ENCODE results near the gene SAMD9L.

DNA sequence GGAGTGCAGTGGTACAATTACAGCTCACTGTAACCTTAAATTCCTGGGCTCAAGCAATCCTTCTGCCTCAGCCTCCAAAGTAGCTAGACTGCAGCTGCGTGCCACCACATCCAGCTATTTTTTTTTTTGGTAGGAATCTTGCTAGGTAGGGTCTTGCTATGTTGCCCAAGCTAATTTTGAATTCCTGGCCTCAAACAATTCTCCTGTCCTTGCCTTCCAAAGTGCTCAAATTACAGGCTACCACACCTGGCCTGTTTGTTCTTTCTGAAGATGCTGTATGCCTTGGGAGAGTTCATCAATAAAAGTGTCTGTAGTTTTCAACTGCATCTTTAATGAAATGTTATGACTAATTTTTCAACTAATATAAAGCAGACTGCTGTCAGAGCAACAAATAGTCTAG, 30.9 kb downstream of the SAMD9L start:
- TF ChIP-seq CTCF (conservative IDR thresholded peaks at IDR 0.05; ENCODE audit: low read length) (no peak), EZH2phosphoT487 (IDR thresholded peaks at IDR 0.05; ENCODE audit: borderline replicate concordance, low read depth, low read length) (no peak)
